Measurements from ENCODE around the gene SPPL3. TPM values are rescaled to one million over a fixed set of nuclear protein-coding genes. Genes with fewer than 3 reads are reported as not detected.

SPPL3 gene
- total RNA-seq, 1 experiment from 2014 or later, result 51.1 TPM

DNA sequence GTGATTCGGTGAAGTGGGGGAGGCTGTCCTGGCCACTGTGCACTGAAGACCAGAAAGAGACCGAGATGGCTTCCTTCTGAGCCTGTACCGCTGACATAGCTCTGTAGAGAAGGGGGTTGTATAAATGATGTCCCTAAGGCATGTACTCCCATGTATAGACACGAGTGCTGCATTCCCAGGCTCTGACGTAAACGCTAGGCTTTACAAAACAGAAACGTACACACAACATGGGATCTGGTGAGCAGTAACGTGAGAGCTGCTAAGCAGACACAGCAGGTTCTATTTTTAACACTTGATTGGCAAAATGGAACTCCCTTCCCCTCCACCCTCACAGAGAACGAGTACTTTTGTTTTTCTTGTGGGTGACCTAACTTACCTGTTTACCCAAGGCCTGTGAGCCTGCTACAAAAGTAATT lies 142.6 kb downstream of the SPPL3 start:
- H3K27me3 ChIP-seq (ENCODE audit: control insufficient read depth, insufficient read depth, low read length), result no peaks in the 10 kb centered on the region
- H3K36me3 ChIP-seq (ENCODE audit: control insufficient read depth, insufficient read depth, low read length), result no peaks in the 10 kb centered on the region; the same call in 1 of the 2 replicates
- H3K27ac ChIP-seq (ENCODE audit: low read length), result no peak overlapping the region
- in situ Hi-C loops (cut with HindIII; ENCODE audit: low pct_unique_long_range_greater_than_20kb, low sequenced_read_pairs), result no loop called here
- H3K9me3 ChIP-seq (ENCODE audit: control insufficient read depth, insufficient read depth, low read depth, low read length), result no peaks in the 10 kb centered on the region
- ATAC-seq, result no peak
- DNase-seq (ENCODE audit: low read depth, low spot score), result no peak
- no TSS peak for BruUV-seq (replicated peaks)
- CTCF ChIA-PET, result no interaction called here
- intact Hi-C loops (cut with micrococcal nuclease; ENCODE audit: unreplicated experiment), result no loop called here
- POLR2A ChIA-PET, result interaction anchor here (0.5 kb wide), 1 partner anchor 19 kb away, joined by 3 read pairs; no protein-coding TSS in a partner anchor
- H3K4me1 ChIP-seq (ENCODE audit: control insufficient read depth, insufficient read depth, low read length), result no peaks in the 10 kb centered on the region
- no peak overlapping the region for H3K4me3 ChIP-seq (ENCODE audit: low read depth in 2 of 2, low read length in 2 of 2)
- TF ChIP-seq SIN3A (IDR thresholded peaks at IDR 0.05; ENCODE audit: borderline replicate concordance, insufficient read depth, low read depth, low read length), result no peak
- no peak for TF ChIP-seq POLR2AphosphoS5 (IDR thresholded peaks at IDR 0.05; ENCODE audit: low read depth, low read length)
- TF ChIP-seq TCF7L2 (IDR thresholded peaks at IDR 0.05; ENCODE audit: low read depth, low read length), result no peak
- no peak for TF ChIP-seq CTCF (IDR thresholded peaks at IDR 0.05)
- no peak for TF ChIP-seq REST (IDR thresholded peaks at IDR 0.05; ENCODE audit: insufficient read depth in 1 of 2, low read depth in 2 of 2, low read length in 1 of 2)

DNA sequence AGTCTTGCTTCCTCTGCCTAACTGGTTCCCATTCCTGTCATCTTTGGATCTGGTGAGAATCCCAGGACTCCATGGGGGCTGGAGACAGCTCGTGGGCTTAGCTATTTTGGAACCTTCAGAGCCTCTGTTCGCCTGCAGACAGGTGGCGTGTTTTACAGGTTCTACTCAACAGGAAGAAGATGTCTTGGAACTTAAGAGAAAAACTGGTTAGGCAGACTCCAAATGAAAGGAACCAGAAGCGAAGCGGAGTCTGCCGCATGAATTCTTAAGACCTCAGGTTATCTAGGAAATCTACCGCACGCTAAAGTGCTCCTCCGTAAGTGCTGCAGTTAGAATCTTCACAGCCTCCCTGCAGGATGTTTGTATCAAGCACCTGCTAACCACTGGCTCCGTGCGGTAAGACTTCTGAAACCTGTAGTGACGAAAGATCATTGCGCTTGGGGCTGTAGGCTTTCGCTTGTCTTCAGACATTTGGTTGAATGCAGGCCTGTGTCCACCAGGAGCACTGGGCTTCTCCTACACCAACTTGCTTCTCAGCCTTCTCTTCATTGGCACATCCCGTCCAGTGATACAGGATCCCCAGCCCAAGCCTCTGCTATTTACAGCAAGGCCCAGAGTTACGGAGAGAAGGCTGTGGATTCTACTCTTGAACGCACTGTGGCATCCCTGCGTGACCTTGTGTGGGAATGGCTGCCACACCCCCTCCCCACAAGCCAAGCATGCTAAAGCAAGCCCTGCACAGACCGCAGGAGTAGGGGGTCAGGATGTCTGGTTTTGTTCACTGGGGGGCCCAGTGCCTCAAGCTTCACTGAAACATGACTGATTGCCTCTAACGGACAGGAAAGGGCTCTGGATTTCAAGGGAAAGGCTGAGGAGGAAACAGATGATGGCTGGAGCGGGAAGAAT lies 143.6 kb downstream of the SPPL3 start:
- Histone ChIP-seq H3K4me1 (ENCODE audit: control insufficient read depth, insufficient read depth, low read length) (no peaks in the 10 kb centered on the region), H3K4me3 (ENCODE audit: low read depth in 2 of 2, low read length in 2 of 2) (no peak overlapping the region), H3K27ac (ENCODE audit: low read length) (no peak overlapping the region), H3K36me3 (ENCODE audit: control insufficient read depth, insufficient read depth, low read length) (no peaks in the 10 kb centered on the region; the same call in 1 of the 2 replicates), H3K9me3 (ENCODE audit: control insufficient read depth, insufficient read depth, low read depth, low read length) (no peaks in the 10 kb centered on the region), H3K27me3 (ENCODE audit: control insufficient read depth, insufficient read depth, low read length) (no peaks in the 10 kb centered on the region)
- intact Hi-C loops (cut with micrococcal nuclease; ENCODE audit: unreplicated experiment) (no loop called here), in situ Hi-C loops (cut with HindIII; ENCODE audit: low pct_unique_long_range_greater_than_20kb, low sequenced_read_pairs) (no loop called here)
- BruUV-seq (replicated peaks), result no TSS peak
- no peak for TF ChIP-seq POLR2AphosphoS5 (IDR thresholded peaks at IDR 0.05; ENCODE audit: low read depth, low read length)
- TF ChIP-seq SIN3A (IDR thresholded peaks at IDR 0.05; ENCODE audit: borderline replicate concordance, insufficient read depth, low read depth, low read length), result no peak
- no peak for TF ChIP-seq CTCF (IDR thresholded peaks at IDR 0.05)
- no peak for TF ChIP-seq TCF7L2 (IDR thresholded peaks at IDR 0.05; ENCODE audit: low read depth, low read length)
- TF ChIP-seq REST (IDR thresholded peaks at IDR 0.05; ENCODE audit: insufficient read depth in 1 of 2, low read depth in 2 of 2, low read length in 1 of 2), result no peak
- CTCF ChIA-PET, result interaction anchor here (0.6 kb wide), 1 partner anchor 366 kb away, joined by 9 read pairs; no protein-coding TSS in a partner anchor
- no peak for ATAC-seq
- no peak for DNase-seq (ENCODE audit: low read depth, low spot score)
- POLR2A ChIA-PET, result interaction anchor here (0.5 to 0.7 kb wide), 2 partner anchors 18 to 188 kb away, joined by 3 read pairs; no protein-coding TSS in a partner anchor
